ENCODE results near the gene CORO6.

Gene CORO6

DNA sequence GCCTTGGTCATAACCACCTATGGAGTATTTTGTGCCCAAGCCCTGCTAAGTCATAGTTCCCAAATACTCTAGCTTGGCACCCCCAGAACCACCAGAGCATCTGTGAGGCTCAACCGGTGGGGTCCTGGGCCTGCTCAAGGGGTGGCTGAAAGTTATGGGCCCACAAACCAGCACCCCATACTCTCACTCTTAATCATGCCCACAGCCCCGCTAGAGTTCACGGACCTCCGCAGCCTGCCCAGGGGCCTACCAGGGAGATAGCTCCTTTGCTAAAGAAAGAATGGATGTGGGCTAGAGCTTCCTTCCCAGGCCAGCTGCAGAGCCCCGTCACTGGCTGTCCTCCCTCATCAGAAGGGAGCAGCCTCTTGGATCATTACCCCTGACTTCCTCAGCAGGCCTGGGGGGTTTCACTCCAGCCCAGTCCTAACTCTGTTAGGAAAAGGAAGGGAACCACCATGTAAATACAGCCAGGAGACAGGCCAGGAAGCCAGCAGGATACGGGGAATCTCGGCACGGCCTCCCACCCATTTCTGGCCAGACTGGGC is 34.6 kb downstream of the CORO6 start:
- Histone ChIP-seq H3K4me3 (ENCODE audit: low read depth, low read length, poor library complexity, severe bottlenecking) (peak overlapping the region; percentile 94), H3K9ac (ENCODE audit: low read length) (peak overlapping the region; percentile 88), H3K36me3 (ENCODE audit: insufficient read depth, low read length) (peaks cover 9% of the 10 kb centered on the region), H3K4me2 (ENCODE audit: low read length) (peak overlapping the region; percentile 94), H3K27me3 (ENCODE audit: insufficient read depth, low read length) (no peaks in the 10 kb centered on the region), H3F3A (ENCODE audit: insufficient read depth, low read length) (no peaks in the 10 kb centered on the region), H3K4me1 (ENCODE audit: insufficient read depth, low read length, severe bottlenecking) (peaks cover 80% of the 10 kb centered on the region), H3K27ac (ENCODE audit: low read depth, low read length, poor library complexity, severe bottlenecking) (peak overlapping the region; percentile 25), H4K20me1 (ENCODE audit: insufficient read depth, low read length) (no peaks in the 10 kb centered on the region), H3K9me2 (ENCODE audit: low read depth, low read length) (no peaks in the 10 kb centered on the region), H3K79me2 (ENCODE audit: insufficient read depth, low read length) (peaks cover 9% of the 10 kb centered on the region; the same call in 1 of the 2 replicates), H3K9me3 (ENCODE audit: low read length) (no peaks in the 10 kb centered on the region), H2AFZ (ENCODE audit: low read length) (no peak overlapping the region)
- no peak for TF ChIP-seq EZH2 (IDR thresholded peaks at IDR 0.05; ENCODE audit: borderline replicate concordance, low read length)
- TF ChIP-seq, protein P1, sequence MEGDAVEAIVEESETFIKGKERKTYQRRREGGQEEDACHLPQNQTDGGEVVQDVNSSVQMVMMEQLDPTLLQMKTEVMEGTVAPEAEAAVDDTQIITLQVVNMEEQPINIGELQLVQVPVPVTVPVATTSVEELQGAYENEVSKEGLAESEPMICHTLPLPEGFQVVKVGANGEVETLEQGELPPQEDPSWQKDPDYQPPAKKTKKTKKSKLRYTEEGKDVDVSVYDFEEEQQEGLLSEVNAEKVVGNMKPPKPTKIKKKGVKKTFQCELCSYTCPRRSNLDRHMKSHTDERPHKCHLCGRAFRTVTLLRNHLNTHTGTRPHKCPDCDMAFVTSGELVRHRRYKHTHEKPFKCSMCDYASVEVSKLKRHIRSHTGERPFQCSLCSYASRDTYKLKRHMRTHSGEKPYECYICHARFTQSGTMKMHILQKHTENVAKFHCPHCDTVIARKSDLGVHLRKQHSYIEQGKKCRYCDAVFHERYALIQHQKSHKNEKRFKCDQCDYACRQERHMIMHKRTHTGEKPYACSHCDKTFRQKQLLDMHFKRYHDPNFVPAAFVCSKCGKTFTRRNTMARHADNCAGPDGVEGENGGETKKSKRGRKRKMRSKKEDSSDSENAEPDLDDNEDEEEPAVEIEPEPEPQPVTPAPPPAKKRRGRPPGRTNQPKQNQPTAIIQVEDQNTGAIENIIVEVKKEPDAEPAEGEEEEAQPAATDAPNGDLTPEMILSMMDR (IDR thresholded peaks at IDR 0.05; ENCODE audit: low read length) = no peak

DNA sequence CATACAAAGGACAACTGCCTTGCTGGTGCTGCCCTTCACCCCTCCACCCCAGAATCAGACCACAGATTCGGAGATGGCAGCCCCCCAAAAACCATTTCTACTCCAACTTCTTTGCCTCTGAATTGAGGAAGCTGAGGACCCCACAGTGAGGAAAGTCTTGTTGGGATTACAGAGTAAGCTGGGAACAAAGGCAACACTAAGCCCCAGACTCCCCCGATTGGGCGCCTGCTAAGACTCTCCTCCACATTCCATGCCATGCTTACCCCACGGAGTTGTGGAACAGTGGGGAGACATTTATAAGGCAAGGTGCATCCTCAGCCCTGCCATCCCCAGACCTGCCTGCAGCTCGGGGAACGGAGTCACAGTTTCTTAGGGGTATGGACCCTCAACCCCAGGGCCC is 35.1 kb downstream of the CORO6 start:
- peaks cover 77% of the 10 kb centered on the region for H3K4me1 ChIP-seq (ENCODE audit: insufficient read depth, low read length, severe bottlenecking)
- H3K27ac ChIP-seq (ENCODE audit: low read depth, low read length, poor library complexity, severe bottlenecking) = peak overlapping the region; percentile 25
- H2AFZ ChIP-seq (ENCODE audit: low read length) = no peak overlapping the region
- H4K20me1 ChIP-seq (ENCODE audit: insufficient read depth, low read length) = no peaks in the 10 kb centered on the region
- H3K9me2 ChIP-seq (ENCODE audit: low read depth, low read length) = no peaks in the 10 kb centered on the region
- no peaks in the 10 kb centered on the region for H3F3A ChIP-seq (ENCODE audit: insufficient read depth, low read length)
- H3K36me3 ChIP-seq (ENCODE audit: insufficient read depth, low read length) = peaks cover 11% of the 10 kb centered on the region
- H3K4me2 ChIP-seq (ENCODE audit: low read length) = peak overlapping the region; percentile 94
- H3K27me3 ChIP-seq (ENCODE audit: insufficient read depth, low read length) = no peaks in the 10 kb centered on the region
- no peaks in the 10 kb centered on the region for H3K9me3 ChIP-seq (ENCODE audit: low read length)
- peaks cover 9% of the 10 kb centered on the region; the same call in 1 of the 2 replicates for H3K79me2 ChIP-seq (ENCODE audit: insufficient read depth, low read length)
- peak overlapping the region; percentile 94 for H3K4me3 ChIP-seq (ENCODE audit: low read depth, low read length, poor library complexity, severe bottlenecking)
- no peak for TF ChIP-seq EZH2 (IDR thresholded peaks at IDR 0.05; ENCODE audit: borderline replicate concordance, low read length)
- TF ChIP-seq, protein P1 (IDR thresholded peaks at IDR 0.05; ENCODE audit: low read length) = no peak
- peak overlapping the region; percentile 88 for H3K9ac ChIP-seq (ENCODE audit: low read length)

DNA sequence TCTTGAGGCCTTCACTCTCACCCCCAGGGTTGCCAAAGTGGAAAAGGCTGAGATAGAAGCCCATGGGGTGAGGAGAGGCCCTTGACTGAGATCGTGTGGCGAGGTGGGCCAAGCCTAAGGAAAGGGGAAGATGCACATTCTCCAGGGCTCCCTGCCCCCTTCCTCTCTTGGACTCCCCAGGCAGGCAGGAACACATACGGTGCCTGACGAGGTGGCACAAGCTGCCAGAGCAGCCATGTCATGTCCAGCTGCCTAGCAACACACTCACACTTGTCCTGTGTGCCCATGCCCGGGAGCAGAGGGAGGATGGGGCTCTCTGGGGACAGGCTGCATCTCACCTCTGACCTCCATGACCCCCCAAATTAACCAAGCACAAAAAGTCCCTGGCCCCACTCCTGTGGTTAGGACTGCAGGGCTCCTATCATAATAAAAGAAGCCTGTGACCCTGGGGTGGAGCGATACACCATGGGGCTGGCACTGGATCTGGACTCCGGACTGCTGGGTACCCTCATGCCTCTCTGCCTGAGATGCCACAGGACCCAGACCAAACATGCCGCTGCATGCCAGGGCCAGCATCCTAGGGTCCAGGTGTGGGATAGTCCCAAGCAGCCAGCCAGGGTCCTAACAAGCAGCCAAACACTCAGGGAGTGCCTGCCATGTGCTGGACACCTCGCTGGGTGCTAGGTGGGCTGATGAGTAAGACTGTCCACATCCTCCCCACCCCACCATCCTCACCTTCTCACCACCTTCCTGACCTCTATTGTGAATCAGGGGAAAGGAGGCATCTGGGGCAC is 35.8 kb downstream of the CORO6 start:
- no peaks in the 10 kb centered on the region for H3K9me2 ChIP-seq (ENCODE audit: low read depth, low read length)
- no peak overlapping the region; the same call in 1 of the 2 replicates for H3K9ac ChIP-seq (ENCODE audit: low read length)
- H3K27me3 ChIP-seq (ENCODE audit: insufficient read depth, low read length) = no peaks in the 10 kb centered on the region
- H3K36me3 ChIP-seq (ENCODE audit: insufficient read depth, low read length) = peaks cover 18% of the 10 kb centered on the region
- no peaks in the 10 kb centered on the region for H4K20me1 ChIP-seq (ENCODE audit: insufficient read depth, low read length)
- peak overlapping the region; percentile 94 for H3K4me2 ChIP-seq (ENCODE audit: low read length)
- H3K4me1 ChIP-seq (ENCODE audit: insufficient read depth, low read length, severe bottlenecking) = peaks cover 70% of the 10 kb centered on the region
- H3K27ac ChIP-seq (ENCODE audit: low read depth, low read length, poor library complexity, severe bottlenecking) = peak overlapping the region; percentile 65
- peak overlapping the region; percentile 94 for H3K4me3 ChIP-seq (ENCODE audit: low read depth, low read length, poor library complexity, severe bottlenecking)
- H3K9me3 ChIP-seq (ENCODE audit: low read length) = no peaks in the 10 kb centered on the region
- TF ChIP-seq EZH2 (IDR thresholded peaks at IDR 0.05; ENCODE audit: borderline replicate concordance, low read length) = no peak
- TF ChIP-seq, protein P1 (IDR thresholded peaks at IDR 0.05; ENCODE audit: low read length) = no peak
- no peak overlapping the region for H2AFZ ChIP-seq (ENCODE audit: low read length)
- no peaks in the 10 kb centered on the region for H3F3A ChIP-seq (ENCODE audit: insufficient read depth, low read length)
- peaks cover 9% of the 10 kb centered on the region; the same call in 1 of the 2 replicates for H3K79me2 ChIP-seq (ENCODE audit: insufficient read depth, low read length)

All from OCI-LY1 (cell line).